IPS DF 19.7 (cell line): ENCODE measurements around the gene BRINP3.

Experiments used
- DNase-seq: peaks from one replicate; pipeline ENCODE4 v3.0.0-alpha.2; 2013; ENCODE audit warnings: low read depth, low spot score

The BRINP3 gene

GRCh38 chr1:190322274-190322673 is 155.4 kb downstream of the BRINP3 start:
- DNase-seq: no peak

GRCh38 chr1:190320952-190321351 is 156.7 kb downstream of the BRINP3 start:
- no peak for DNase-seq

- no peak for DNase-seq
These were observed 164.9 kb downstream of the BRINP3 start for GRCh38 chr1:190312763-190313162.

GRCh38 chr1:190303501-190303900 is 174.2 kb downstream of the BRINP3 start:
- no peak for DNase-seq

GRCh38 chr1:190296453-190296852 is 181.2 kb downstream of the BRINP3 start:
- DNase-seq: no peak

- DNase-seq: no peak
These were observed 187.8 kb downstream of the BRINP3 start for GRCh38 chr1:190289897-190290296.

- no peak for DNase-seq
These were observed 191.6 kb downstream of the BRINP3 start for GRCh38 chr1:190286111-190286510.

GRCh38 chr1:190277107-190277506 is 200.6 kb downstream of the BRINP3 start:
- no peak for DNase-seq

- no peak for DNase-seq
These were observed 202.9 kb downstream of the BRINP3 start for GRCh38 chr1:190274721-190275120.

GRCh38 chr1:190273161-190273560 is 204.5 kb downstream of the BRINP3 start:
- DNase-seq: no peak

- no peak for DNase-seq
These were observed 215.1 kb downstream of the BRINP3 start for GRCh38 chr1:190262538-190262937.

- DNase-seq: no peak
These were observed 218.2 kb downstream of the BRINP3 start for GRCh38 chr1:190259424-190259823.

GRCh38 chr1:190258003-190258402 is 219.7 kb downstream of the BRINP3 start:
- no peak for DNase-seq

GRCh38 chr1:190252046-190252445 is 225.6 kb downstream of the BRINP3 start:
- DNase-seq: no peak

GRCh38 chr1:190250368-190250767 is 227.3 kb downstream of the BRINP3 start:
- DNase-seq: no peak

- DNase-seq: no peak
These were observed 233.3 kb downstream of the BRINP3 start for GRCh38 chr1:190244406-190244805.

- DNase-seq: no peak
These were observed 234.6 kb downstream of the BRINP3 start for GRCh38 chr1:190243056-190243455.

- DNase-seq: no peak
These were observed 251.7 kb downstream of the BRINP3 start for GRCh38 chr1:190226006-190226405.

GRCh38 chr1:190212450-190212849 is 265.2 kb downstream of the BRINP3 start:
- DNase-seq: no peak

- no peak for DNase-seq
These were observed 269.9 kb downstream of the BRINP3 start for GRCh38 chr1:190207733-190208132.

- DNase-seq: no peak
These were observed 272.0 kb downstream of the BRINP3 start for GRCh38 chr1:190205713-190206112.

- DNase-seq: no peak
These were observed 281.6 kb downstream of the BRINP3 start for GRCh38 chr1:190196020-190196419.

- no peak for DNase-seq
These were observed 284.1 kb downstream of the BRINP3 start for GRCh38 chr1:190193508-190194115.

- no peak for DNase-seq
These were observed 285.0 kb downstream of the BRINP3 start for GRCh38 chr1:190192627-190193026.
